ENCODE measurements around the gene MAP2.

Gene MAP2

DNA sequence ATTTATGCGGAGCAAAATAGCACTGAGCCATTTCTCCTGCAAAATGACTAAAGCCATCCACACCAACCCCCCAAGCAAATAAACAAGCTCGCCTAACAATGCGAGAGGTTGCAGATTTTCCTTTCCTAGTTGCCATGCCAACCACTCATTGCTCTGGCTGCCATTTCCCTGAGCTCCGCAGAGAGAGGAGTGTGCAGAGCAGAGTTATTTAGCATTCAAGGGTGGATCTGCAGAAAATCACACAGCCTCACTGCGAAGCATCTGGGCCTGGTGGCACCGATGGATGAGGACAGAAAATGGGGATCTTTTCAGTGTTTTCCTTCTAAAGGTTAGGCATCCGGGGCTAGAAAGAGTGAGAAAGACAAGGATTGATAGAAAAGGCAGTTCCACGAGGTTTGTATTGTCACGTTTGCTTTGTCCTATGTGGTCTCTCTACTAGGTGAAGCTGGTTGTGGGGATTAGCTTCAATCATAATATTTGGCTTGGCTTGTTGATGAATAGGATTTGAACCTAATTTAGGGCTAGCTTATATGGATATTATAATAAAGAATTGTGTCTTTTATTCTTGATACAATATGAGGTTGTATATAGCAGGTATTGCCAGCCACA is 237.5 kb downstream of the MAP2 start:
- Histone ChIP-seq H3K27ac (ENCODE audit: low read depth, low read length) (no peak overlapping the region), H3K36me3 (ENCODE audit: control insufficient read depth, insufficient read depth, low read length) (no peaks in the 10 kb centered on the region), H3K27me3 (ENCODE audit: control insufficient read depth, insufficient read depth, low read length) (no peaks in the 10 kb centered on the region), H3K9ac (ENCODE audit: low read depth, low read length) (0 out of 2 replicates have a peak overlapping the region, but pooled peaks have one; percentile 4), H3K4me3 (ENCODE audit: low read depth, low read length) (peak overlapping the region; percentile 31; the same call in 1 of the 2 replicates), H3K4me1 (ENCODE audit: control insufficient read depth, insufficient read depth, low read length) (peaks cover 19% of the 10 kb centered on the region), H3K9me3 (ENCODE audit: control insufficient read depth, insufficient read depth, low read length) (no peaks in the 10 kb centered on the region)

DNA sequence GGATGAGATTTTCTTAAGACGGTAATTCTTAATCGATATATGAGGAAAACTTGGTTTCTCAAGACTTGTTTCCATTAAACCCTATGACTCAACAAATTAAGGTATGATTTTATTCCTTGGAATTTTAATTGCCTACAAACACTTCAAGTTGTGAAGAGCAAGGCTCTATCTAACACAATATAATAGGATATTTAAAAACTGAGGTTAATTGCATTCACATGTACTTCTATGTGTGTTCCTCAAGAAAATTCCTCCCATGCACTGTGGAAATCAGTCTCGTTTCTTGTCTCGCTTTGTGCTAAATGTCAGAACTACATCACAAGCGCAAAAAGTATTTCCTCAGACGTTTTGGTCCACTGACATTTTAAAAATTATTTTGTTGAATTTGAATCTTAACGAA is 238.2 kb downstream of the MAP2 start:
- Histone ChIP-seq H3K4me1 (ENCODE audit: control insufficient read depth, insufficient read depth, low read length) (peaks cover 21% of the 10 kb centered on the region), H3K36me3 (ENCODE audit: control insufficient read depth, insufficient read depth, low read length) (no peaks in the 10 kb centered on the region), H3K9ac (ENCODE audit: low read depth, low read length) (no peak overlapping the region), H3K27ac (ENCODE audit: low read depth, low read length) (no peak overlapping the region), H3K4me3 (ENCODE audit: low read depth, low read length) (no peak overlapping the region), H3K27me3 (ENCODE audit: control insufficient read depth, insufficient read depth, low read length) (no peaks in the 10 kb centered on the region), H3K9me3 (ENCODE audit: control insufficient read depth, insufficient read depth, low read length) (no peaks in the 10 kb centered on the region)

- Histone ChIP-seq H3K27ac (ENCODE audit: low read depth, low read length) (no peak overlapping the region), H3K4me3 (ENCODE audit: low read depth, low read length) (no peak overlapping the region), H3K27me3 (ENCODE audit: control insufficient read depth, insufficient read depth, low read length) (no peaks in the 10 kb centered on the region), H3K9me3 (ENCODE audit: control insufficient read depth, insufficient read depth, low read length) (no peaks in the 10 kb centered on the region), H3K36me3 (ENCODE audit: control insufficient read depth, insufficient read depth, low read length) (no peaks in the 10 kb centered on the region), H3K4me1 (ENCODE audit: control insufficient read depth, insufficient read depth, low read length) (peaks cover 21% of the 10 kb centered on the region), H3K9ac (ENCODE audit: low read depth, low read length) (no peak overlapping the region)
These were observed 239.3 kb downstream of the MAP2 start for GRCh38 chr2:209663139-209663538.

GRCh38 chr2:209663656-209664055 is 239.8 kb downstream of the MAP2 start:
- Histone ChIP-seq H3K9ac (ENCODE audit: low read depth, low read length) (no peak overlapping the region), H3K36me3 (ENCODE audit: control insufficient read depth, insufficient read depth, low read length) (no peaks in the 10 kb centered on the region), H3K4me1 (ENCODE audit: control insufficient read depth, insufficient read depth, low read length) (peaks cover 21% of the 10 kb centered on the region), H3K27me3 (ENCODE audit: control insufficient read depth, insufficient read depth, low read length) (no peaks in the 10 kb centered on the region), H3K27ac (ENCODE audit: low read depth, low read length) (no peak overlapping the region), H3K9me3 (ENCODE audit: control insufficient read depth, insufficient read depth, low read length) (no peaks in the 10 kb centered on the region), H3K4me3 (ENCODE audit: low read depth, low read length) (no peak overlapping the region)

DNA sequence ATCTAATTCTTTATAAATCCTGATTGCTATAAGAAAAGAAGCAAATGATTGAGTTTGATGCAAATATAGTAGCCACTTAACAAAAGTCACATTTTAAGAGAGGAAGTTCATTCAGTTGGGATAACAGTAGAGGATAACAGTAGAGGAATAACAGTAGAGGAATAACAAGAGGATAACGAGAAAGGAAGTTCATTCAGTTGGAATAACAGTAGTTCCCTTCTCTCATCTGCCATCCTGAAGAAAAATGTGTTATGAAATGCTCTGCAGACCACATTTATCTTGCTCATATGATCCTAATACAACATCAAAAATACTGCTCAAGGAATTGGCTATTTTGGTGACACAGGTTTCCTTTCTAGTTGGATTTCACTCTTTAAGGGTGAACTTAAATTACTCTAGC is 242.4 kb downstream of the MAP2 start:
- H3K36me3 ChIP-seq (ENCODE audit: control insufficient read depth, insufficient read depth, low read length) = no peaks in the 10 kb centered on the region
- H3K27me3 ChIP-seq (ENCODE audit: control insufficient read depth, insufficient read depth, low read length) = no peaks in the 10 kb centered on the region
- peaks cover 19% of the 10 kb centered on the region for H3K4me1 ChIP-seq (ENCODE audit: control insufficient read depth, insufficient read depth, low read length)
- H3K9me3 ChIP-seq (ENCODE audit: control insufficient read depth, insufficient read depth, low read length) = no peaks in the 10 kb centered on the region
- H3K9ac ChIP-seq (ENCODE audit: low read depth, low read length) = no peak overlapping the region
- H3K27ac ChIP-seq (ENCODE audit: low read depth, low read length) = no peak overlapping the region
- H3K4me3 ChIP-seq (ENCODE audit: low read depth, low read length) = no peak overlapping the region

DNA sequence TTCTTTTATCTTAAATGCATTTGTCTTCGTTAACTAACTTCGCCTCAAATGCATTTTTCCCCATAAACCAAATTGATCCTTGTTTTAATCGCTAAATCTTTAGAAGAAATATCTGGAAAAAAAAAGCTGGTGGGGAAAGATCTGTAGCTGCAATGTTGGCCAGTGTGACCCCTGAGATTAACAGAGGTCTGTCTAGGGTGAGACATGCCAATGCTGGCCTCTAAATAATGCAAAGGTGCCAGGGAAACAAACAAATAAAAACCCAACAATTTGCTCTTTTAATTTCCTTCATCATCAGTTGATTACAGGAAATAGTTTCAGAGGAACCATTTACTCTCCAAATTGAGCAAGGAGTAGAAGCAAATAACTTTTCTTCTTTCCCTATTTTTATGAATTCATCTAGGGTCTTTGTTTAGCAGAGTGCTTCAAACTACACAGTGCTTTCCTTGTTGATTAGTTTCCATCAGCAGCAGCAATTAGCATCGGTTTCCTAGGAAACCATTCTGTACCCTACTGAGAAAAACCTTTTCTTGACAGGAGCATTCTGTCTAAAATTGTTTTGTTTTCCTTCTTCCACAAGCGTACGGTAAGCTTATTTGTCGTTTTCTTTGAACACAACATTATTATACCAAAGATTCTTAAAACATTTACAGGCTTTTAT is 247.3 kb downstream of the MAP2 start:
- H3K4me3 ChIP-seq (ENCODE audit: low read depth, low read length) = no peak overlapping the region
- H3K4me1 ChIP-seq (ENCODE audit: control insufficient read depth, insufficient read depth, low read length) = peaks cover 6% of the 10 kb centered on the region
- no peak overlapping the region for H3K9ac ChIP-seq (ENCODE audit: low read depth, low read length)
- no peak overlapping the region for H3K27ac ChIP-seq (ENCODE audit: low read depth, low read length)
- no peaks in the 10 kb centered on the region for H3K36me3 ChIP-seq (ENCODE audit: control insufficient read depth, insufficient read depth, low read length)
- H3K27me3 ChIP-seq (ENCODE audit: control insufficient read depth, insufficient read depth, low read length) = no peaks in the 10 kb centered on the region
- H3K9me3 ChIP-seq (ENCODE audit: control insufficient read depth, insufficient read depth, low read length) = no peaks in the 10 kb centered on the region

- Histone ChIP-seq H3K4me1 (ENCODE audit: control insufficient read depth, insufficient read depth, low read length) (peaks cover 2% of the 10 kb centered on the region; the same call in 1 of the 2 replicates), H3K27ac (ENCODE audit: low read depth, low read length) (no peak overlapping the region), H3K9me3 (ENCODE audit: control insufficient read depth, insufficient read depth, low read length) (no peaks in the 10 kb centered on the region), H3K36me3 (ENCODE audit: control insufficient read depth, insufficient read depth, low read length) (no peaks in the 10 kb centered on the region), H3K9ac (ENCODE audit: low read depth, low read length) (no peak overlapping the region), H3K27me3 (ENCODE audit: control insufficient read depth, insufficient read depth, low read length) (no peaks in the 10 kb centered on the region), H3K4me3 (ENCODE audit: low read depth, low read length) (no peak overlapping the region)
These were observed 250.0 kb downstream of the MAP2 start for GRCh38 chr2:209673811-209674210.

GRCh38 chr2:209680596-209680995 is 256.7 kb downstream of the MAP2 start:
- no peaks in the 10 kb centered on the region for H3K36me3 ChIP-seq (ENCODE audit: control insufficient read depth, insufficient read depth, low read length)
- no peak overlapping the region for H3K27ac ChIP-seq (ENCODE audit: low read depth, low read length)
- no peak overlapping the region for H3K9ac ChIP-seq (ENCODE audit: low read depth, low read length)
- no peaks in the 10 kb centered on the region for H3K9me3 ChIP-seq (ENCODE audit: control insufficient read depth, insufficient read depth, low read length)
- no peak overlapping the region for H3K4me3 ChIP-seq (ENCODE audit: low read depth, low read length)
- no peaks in the 10 kb centered on the region for H3K27me3 ChIP-seq (ENCODE audit: control insufficient read depth, insufficient read depth, low read length)
- no peaks in the 10 kb centered on the region for H3K4me1 ChIP-seq (ENCODE audit: control insufficient read depth, insufficient read depth, low read length)

DNA sequence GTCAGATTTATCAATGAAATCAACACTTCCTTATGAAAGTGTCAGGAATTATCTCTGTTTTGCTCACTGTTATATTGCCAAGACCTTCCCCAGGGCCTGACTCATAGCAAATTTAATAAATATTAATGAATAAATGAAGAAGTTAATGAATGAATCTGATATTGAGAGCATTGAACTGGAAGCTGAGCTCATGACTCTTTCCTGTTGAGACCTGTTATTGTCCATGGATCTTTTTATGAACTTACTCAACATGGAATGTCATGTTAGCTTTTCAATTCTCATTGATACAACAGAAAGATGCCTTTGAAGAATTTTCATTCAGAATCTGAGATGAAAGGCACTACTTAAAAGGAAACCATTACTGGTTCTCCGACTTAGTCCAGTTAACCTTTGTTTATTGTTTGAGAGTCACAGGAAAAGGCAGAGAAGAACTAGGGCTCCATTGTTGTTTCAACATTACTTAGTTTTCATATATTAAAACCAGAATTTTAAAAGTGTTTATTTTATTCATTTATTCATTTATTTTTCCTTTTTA is 257.4 kb downstream of the MAP2 start:
- Histone ChIP-seq H3K27ac (ENCODE audit: low read depth, low read length) (no peak overlapping the region), H3K9ac (ENCODE audit: low read depth, low read length) (no peak overlapping the region), H3K9me3 (ENCODE audit: control insufficient read depth, insufficient read depth, low read length) (no peaks in the 10 kb centered on the region), H3K27me3 (ENCODE audit: control insufficient read depth, insufficient read depth, low read length) (no peaks in the 10 kb centered on the region), H3K36me3 (ENCODE audit: control insufficient read depth, insufficient read depth, low read length) (no peaks in the 10 kb centered on the region), H3K4me3 (ENCODE audit: low read depth, low read length) (no peak overlapping the region), H3K4me1 (ENCODE audit: control insufficient read depth, insufficient read depth, low read length) (no peaks in the 10 kb centered on the region)

DNA sequence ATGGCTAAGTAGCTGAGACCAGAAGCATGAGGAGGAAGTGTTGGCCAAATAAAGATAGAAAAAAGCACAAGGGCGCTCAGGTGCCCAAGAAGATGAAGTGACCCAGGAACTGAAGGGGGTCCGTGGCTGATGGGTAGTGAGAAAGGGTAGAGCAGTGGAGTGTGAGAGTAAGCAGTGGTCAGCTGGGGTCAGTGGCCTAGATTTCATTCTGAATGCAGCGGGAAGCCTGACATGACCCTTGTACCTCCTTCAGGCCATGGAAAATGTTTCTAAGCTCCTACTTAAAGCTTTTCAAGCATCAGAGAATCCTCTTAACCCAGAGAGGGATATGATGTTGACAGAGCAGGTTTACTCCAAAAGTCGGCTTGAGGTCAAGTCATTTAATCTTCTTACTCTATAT is 258.8 kb downstream of the MAP2 start:
- Histone ChIP-seq H3K4me3 (ENCODE audit: low read depth, low read length) (no peak overlapping the region), H3K9me3 (ENCODE audit: control insufficient read depth, insufficient read depth, low read length) (no peaks in the 10 kb centered on the region), H3K36me3 (ENCODE audit: control insufficient read depth, insufficient read depth, low read length) (no peaks in the 10 kb centered on the region), H3K4me1 (ENCODE audit: control insufficient read depth, insufficient read depth, low read length) (peaks cover 12% of the 10 kb centered on the region), H3K27me3 (ENCODE audit: control insufficient read depth, insufficient read depth, low read length) (no peaks in the 10 kb centered on the region), H3K27ac (ENCODE audit: low read depth, low read length) (no peak overlapping the region), H3K9ac (ENCODE audit: low read depth, low read length) (no peak overlapping the region)

- H3K27me3 ChIP-seq (ENCODE audit: control insufficient read depth, insufficient read depth, low read length) = no peaks in the 10 kb centered on the region
- no peak overlapping the region for H3K9ac ChIP-seq (ENCODE audit: low read depth, low read length)
- H3K4me3 ChIP-seq (ENCODE audit: low read depth, low read length) = no peak overlapping the region
- H3K36me3 ChIP-seq (ENCODE audit: control insufficient read depth, insufficient read depth, low read length) = no peaks in the 10 kb centered on the region
- no peaks in the 10 kb centered on the region for H3K9me3 ChIP-seq (ENCODE audit: control insufficient read depth, insufficient read depth, low read length)
- H3K4me1 ChIP-seq (ENCODE audit: control insufficient read depth, insufficient read depth, low read length) = peaks cover 14% of the 10 kb centered on the region
- no peak overlapping the region for H3K27ac ChIP-seq (ENCODE audit: low read depth, low read length)
These were observed 261.5 kb downstream of the MAP2 start for GRCh38 chr2:209685340-209685739.

All from HUES48 (cell line).